PC-3 (cell line): ENCODE results near the gene RAI14.
"Not testable (repeated sequence)": the region's sequence is repeated elsewhere in the genome, so short reads cannot be mapped to it uniquely, and the experiment has no call there.

ENCODE experiments used
- EZH2 ChIP-seq: fragments of 300-600 bp; sonication (generic); IDR thresholded peaks from one replicate; pipeline ENCODE4 v1.6.1; 2017; ENCODE audit warnings: antibody characterized with exemption, mild to moderate bottlenecking, low read length; ENCODE audit not compliant: unreplicated experiment
- EZH2phosphoT487 ChIP-seq: fragments of 300-600 bp; sonication (generic); IDR thresholded peaks from 2 replicates; pipeline ENCODE4 v1.6.1; 2018; ENCODE audit warnings: mild to moderate bottlenecking, antibody characterized with exemption, low read length, borderline replicate concordance
- TF ChIP-seq, protein P1 (sequence below): fragments of 300-600 bp; sonication (generic); conservative IDR thresholded peaks from 2 replicates; pipeline ENCODE4 v1.5.1; 2017; ENCODE audit warnings: antibody characterized with exemption, low read depth, mild to moderate bottlenecking, low read length

- TF ChIP-seq, protein P1, sequence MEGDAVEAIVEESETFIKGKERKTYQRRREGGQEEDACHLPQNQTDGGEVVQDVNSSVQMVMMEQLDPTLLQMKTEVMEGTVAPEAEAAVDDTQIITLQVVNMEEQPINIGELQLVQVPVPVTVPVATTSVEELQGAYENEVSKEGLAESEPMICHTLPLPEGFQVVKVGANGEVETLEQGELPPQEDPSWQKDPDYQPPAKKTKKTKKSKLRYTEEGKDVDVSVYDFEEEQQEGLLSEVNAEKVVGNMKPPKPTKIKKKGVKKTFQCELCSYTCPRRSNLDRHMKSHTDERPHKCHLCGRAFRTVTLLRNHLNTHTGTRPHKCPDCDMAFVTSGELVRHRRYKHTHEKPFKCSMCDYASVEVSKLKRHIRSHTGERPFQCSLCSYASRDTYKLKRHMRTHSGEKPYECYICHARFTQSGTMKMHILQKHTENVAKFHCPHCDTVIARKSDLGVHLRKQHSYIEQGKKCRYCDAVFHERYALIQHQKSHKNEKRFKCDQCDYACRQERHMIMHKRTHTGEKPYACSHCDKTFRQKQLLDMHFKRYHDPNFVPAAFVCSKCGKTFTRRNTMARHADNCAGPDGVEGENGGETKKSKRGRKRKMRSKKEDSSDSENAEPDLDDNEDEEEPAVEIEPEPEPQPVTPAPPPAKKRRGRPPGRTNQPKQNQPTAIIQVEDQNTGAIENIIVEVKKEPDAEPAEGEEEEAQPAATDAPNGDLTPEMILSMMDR, result not testable (repeated sequence)
- not testable (repeated sequence) for TF ChIP-seq EZH2phosphoT487, EZH2
Measured at GRCh38 chr5:34830827-34831226, 174.7 kb downstream of the RAI14 start.
